Natural killer cell (primary cell): Measurements from ENCODE around the gene CRYBA1. TPM values are rescaled to one million over a fixed set of nuclear protein-coding genes. Genes with fewer than 3 reads are reported as not detected.

Experiments used
- ATAC-seq, 3 donors: fragments of 150-1000 bp in 2 of 3; fragments of 200-7000 bp in 1 of 3; cut with Tn5 transposase; 1 replicate in 1 of 3; 2 replicates in 2 of 3; pipeline ENCODE4 v1.10.0; 2021; ENCODE audit warnings: mild to moderate bottlenecking in 2 of 3, moderate library complexity in 2 of 3
- DNase-seq, 2 donors: peaks; one replicate each; pipeline versions ENCODE4 v3.0.0 to v3.0.0-alpha.2; 2013 to 2021; ENCODE audit warnings: mixed read lengths in 1 of 2
- H3K27ac ChIP-seq: one replicate; pipeline ENCODE4 v1.5.1; 2013; ENCODE audit warnings: mild to moderate bottlenecking, low read length
- H3K27me3 ChIP-seq: one replicate; pipeline ENCODE4 v1.6.1; 2013; ENCODE audit warnings: low read length; ENCODE audit not compliant: control insufficient read depth, insufficient read depth
- H3K36me3 ChIP-seq: one replicate; pipeline ENCODE4 v1.6.1; 2013; ENCODE audit warnings: low read length; ENCODE audit not compliant: control insufficient read depth, insufficient read depth
- H3K4me1 ChIP-seq: one replicate; pipeline ENCODE4 v1.6.1; 2013; ENCODE audit warnings: low read length; ENCODE audit not compliant: control insufficient read depth, insufficient read depth
- H3K4me3 ChIP-seq: one replicate; pipeline ENCODE4 v1.5.1; 2013; ENCODE audit warnings: low read length
- H3K9me3 ChIP-seq: one replicate; pipeline ENCODE4 v1.6.1; 2013; ENCODE audit warnings: low read length; ENCODE audit not compliant: control insufficient read depth, insufficient read depth
- H3K27ac Mint-ChIP-seq, 2 donors: one replicate each; pipeline ENCODE4 v1.8.0; 2022; ENCODE audit warnings: mild to moderate bottlenecking in 2 of 2, mixed read lengths in 2 of 2, moderate library complexity in 1 of 2
- H3K27me3 Mint-ChIP-seq, 2 donors: one replicate each; pipeline ENCODE4 v1.8.0; 2022; ENCODE audit warnings: low read depth in 2 of 2, mixed read lengths in 2 of 2
- H3K36me3 Mint-ChIP-seq: one replicate; pipeline ENCODE4 v1.8.0; 2022; ENCODE audit warnings: mixed read lengths
- H3K4me1 Mint-ChIP-seq, 2 donors: one replicate each; pipeline ENCODE4 v1.8.0; 2022; ENCODE audit warnings: mixed read lengths in 2 of 2
- H3K4me3 Mint-ChIP-seq: one replicate; pipeline ENCODE4 v1.8.0; 2022; ENCODE audit warnings: mild to moderate bottlenecking, moderate library complexity, mixed read lengths
- H3K9me3 Mint-ChIP-seq, 2 donors: one replicate each; pipeline ENCODE4 v1.8.0; 2022; ENCODE audit warnings: mixed read lengths in 2 of 2
- WGBS: methylation state at CpG from one replicate; pipeline ENCODE4 v1.1.7; 2013; ENCODE audit warnings: missing lambda C conversion rate; ENCODE audit not compliant: insufficient coverage; 5-methylcytosine and 5-hydroxymethylcytosine counted together
- intact Hi-C: fragments of 100-400 bp; cut with micrococcal nuclease; formaldehyde crosslinking; loops from one replicate; pipeline ENCODE4 v1.14.2; 2022
- total RNA-seq, 4 donors: library from RNA; stranded (reverse); fragments of 120-200 nt in 1 of 4; gene quantifications; one replicate each; pipeline versions ENCODE4 v1.2.3 to v1.2.4, GENCODE V29; 2013 to 2022
- TF ChIP-seq, protein P1 (sequence below): fragments of 200-600 bp; IDR thresholded peaks from one replicate; pipeline ENCODE4 v1.8.0; 2022; ENCODE audit warnings: antibody characterized with exemption

The CRYBA1 gene
- total RNA-seq, 3 donors from 2014 or later (not counting 1 experiment from before 2014, with no cell fraction given) = not detected

GRCh38 chr17:29289852-29290251 lies 43.2 kb downstream of the CRYBA1 start:
- DNase-seq = no peak
- peak overlapping the region; percentile 72 to 74 for H3K27ac Mint-ChIP-seq
- Histone ChIP-seq H3K27ac (no peak overlapping the region), H3K4me3 (no peak overlapping the region), H3K9me3 (no peaks in the 10 kb centered on the region), H3K36me3 (peaks cover 32% of the 10 kb centered on the region), H3K4me1 (peaks cover 32% of the 10 kb centered on the region), H3K27me3 (no peaks in the 10 kb centered on the region)
- intact Hi-C loops = loop anchor here (2.0 to 10.0 kb wide), 4 partner anchors 37 to 563 kb away; partner anchors contain the start of genes NEK8 and TLCD1
- WGBS = 91% methylated on average over 9 of the region's 9 CpGs
- peak overlapping the region; percentile 50 for H3K4me3 Mint-ChIP-seq
- no peaks in the 10 kb centered on the region for H3K9me3 Mint-ChIP-seq
- TF ChIP-seq, protein P1, sequence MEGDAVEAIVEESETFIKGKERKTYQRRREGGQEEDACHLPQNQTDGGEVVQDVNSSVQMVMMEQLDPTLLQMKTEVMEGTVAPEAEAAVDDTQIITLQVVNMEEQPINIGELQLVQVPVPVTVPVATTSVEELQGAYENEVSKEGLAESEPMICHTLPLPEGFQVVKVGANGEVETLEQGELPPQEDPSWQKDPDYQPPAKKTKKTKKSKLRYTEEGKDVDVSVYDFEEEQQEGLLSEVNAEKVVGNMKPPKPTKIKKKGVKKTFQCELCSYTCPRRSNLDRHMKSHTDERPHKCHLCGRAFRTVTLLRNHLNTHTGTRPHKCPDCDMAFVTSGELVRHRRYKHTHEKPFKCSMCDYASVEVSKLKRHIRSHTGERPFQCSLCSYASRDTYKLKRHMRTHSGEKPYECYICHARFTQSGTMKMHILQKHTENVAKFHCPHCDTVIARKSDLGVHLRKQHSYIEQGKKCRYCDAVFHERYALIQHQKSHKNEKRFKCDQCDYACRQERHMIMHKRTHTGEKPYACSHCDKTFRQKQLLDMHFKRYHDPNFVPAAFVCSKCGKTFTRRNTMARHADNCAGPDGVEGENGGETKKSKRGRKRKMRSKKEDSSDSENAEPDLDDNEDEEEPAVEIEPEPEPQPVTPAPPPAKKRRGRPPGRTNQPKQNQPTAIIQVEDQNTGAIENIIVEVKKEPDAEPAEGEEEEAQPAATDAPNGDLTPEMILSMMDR = no peak
- H3K36me3 Mint-ChIP-seq = peaks cover 25% of the 10 kb centered on the region
- peaks cover 65 to 72% of the 10 kb centered on the region in 2 donors for H3K4me1 Mint-ChIP-seq
- no peak for ATAC-seq
- no peaks in the 10 kb centered on the region for H3K27me3 Mint-ChIP-seq

- TF ChIP-seq, protein P1 = peak; percentile 79
- WGBS = 10% methylated on average over 2 of the region's 5 CpGs
- H3K4me1 Mint-ChIP-seq = peaks cover 69 to 71% of the 10 kb centered on the region in 2 donors
These were observed 44.6 kb downstream of the CRYBA1 start for GRCh38 chr17:29291163-29291752.

GRCh38 chr17:29292071-29292991 lies 45.7 kb downstream of the CRYBA1 start:
- H3K9me3 Mint-ChIP-seq = no peaks in the 10 kb centered on the region
- peak overlapping the region; percentile 92 to 99 for H3K27ac Mint-ChIP-seq
- peaks cover 13% of the 10 kb centered on the region for H3K36me3 Mint-ChIP-seq
- peaks cover 58 to 60% of the 10 kb centered on the region in 2 donors for H3K4me1 Mint-ChIP-seq
- ATAC-seq (peak in 1 of 3 donors; percentile 0), DNase-seq (peak; percentile 44 to 80)
- Histone ChIP-seq H3K27ac (peak overlapping the region; percentile 87), H3K4me1 (peaks cover 29% of the 10 kb centered on the region), H3K36me3 (peaks cover 11% of the 10 kb centered on the region), H3K9me3 (no peaks in the 10 kb centered on the region), H3K4me3 (peak overlapping the region; percentile 77), H3K27me3 (no peaks in the 10 kb centered on the region)
- intact Hi-C loops = loop anchor here (5.0 to 10.0 kb wide), 3 partner anchors 75 to 565 kb away; partner anchors contain the start of genes NEK8 and TLCD1
- no peaks in the 10 kb centered on the region for H3K27me3 Mint-ChIP-seq
- TF ChIP-seq, protein P1 = no peak
- H3K4me3 Mint-ChIP-seq = peak overlapping the region; percentile 100
- under 1% methylated on average over 58 of the region's 77 CpGs for WGBS

More at GRCh38 chr17:29291163-29291752, 44.6 kb downstream of the CRYBA1 start:
- H3K27ac ChIP-seq = peak overlapping the region; percentile 70
- H3K9me3 Mint-ChIP-seq = no peaks in the 10 kb centered on the region
- H3K36me3 ChIP-seq = peaks cover 22% of the 10 kb centered on the region
- peak overlapping the region; percentile 81 for H3K4me3 Mint-ChIP-seq
- intact Hi-C loops = loop anchor here (2.0 to 10.0 kb wide), 4 partner anchors 38 to 564 kb away; partner anchors contain the start of genes NEK8 and TLCD1
- H3K27ac Mint-ChIP-seq = peak overlapping the region; percentile 90 to 92
- H3K27me3 Mint-ChIP-seq = no peaks in the 10 kb centered on the region
- peaks cover 24% of the 10 kb centered on the region for H3K36me3 Mint-ChIP-seq
- H3K27me3 ChIP-seq = no peaks in the 10 kb centered on the region
- H3K4me1 ChIP-seq = peaks cover 29% of the 10 kb centered on the region
- no peaks in the 10 kb centered on the region for H3K9me3 ChIP-seq
- ATAC-seq (no peak), DNase-seq (peak in 1 of 2 donors; percentile 81)
- no peak overlapping the region for H3K4me3 ChIP-seq
